ENCODE data around the gene GALNT6.

DNA sequence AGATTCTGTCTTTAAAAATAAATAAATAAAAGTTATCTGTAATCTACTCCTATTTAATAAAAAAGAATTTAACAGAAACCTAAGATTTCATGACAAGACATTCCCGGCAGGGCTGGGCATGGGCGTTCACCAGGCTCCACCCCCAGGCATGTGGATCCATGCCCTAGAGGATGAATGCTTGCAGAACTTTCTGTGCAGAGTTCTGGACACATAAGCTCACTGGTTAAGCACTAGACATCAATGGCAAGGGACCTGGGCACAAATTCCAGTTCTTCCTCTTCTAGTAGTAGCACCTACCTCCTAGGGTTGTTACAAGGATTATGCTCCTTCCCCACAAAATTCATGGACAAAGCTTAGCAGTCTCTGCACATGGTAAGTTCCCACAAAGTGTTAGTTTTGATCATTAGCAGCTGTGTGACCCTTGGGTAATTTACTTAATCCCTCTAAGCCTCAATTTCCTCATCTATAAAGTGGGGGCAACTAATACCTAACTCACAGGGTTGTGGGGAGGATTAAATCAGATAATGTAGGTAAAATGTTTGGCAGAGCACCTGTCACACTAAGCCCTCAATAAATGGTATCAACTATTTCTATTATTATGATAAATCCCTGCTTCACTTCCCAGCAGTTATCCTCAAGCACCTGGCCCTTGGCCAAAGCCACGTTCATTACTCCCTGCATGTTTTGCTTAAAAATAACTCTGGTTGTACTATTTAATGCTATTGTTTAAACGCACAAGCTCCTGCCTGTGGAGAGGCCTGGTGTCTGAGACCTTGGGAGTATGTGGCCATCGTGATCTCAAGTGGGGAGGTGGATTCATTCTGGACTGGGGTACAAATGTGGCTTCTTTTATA, 9.8 kb downstream of the GALNT6 start:
- TF ChIP-seq, protein P1, sequence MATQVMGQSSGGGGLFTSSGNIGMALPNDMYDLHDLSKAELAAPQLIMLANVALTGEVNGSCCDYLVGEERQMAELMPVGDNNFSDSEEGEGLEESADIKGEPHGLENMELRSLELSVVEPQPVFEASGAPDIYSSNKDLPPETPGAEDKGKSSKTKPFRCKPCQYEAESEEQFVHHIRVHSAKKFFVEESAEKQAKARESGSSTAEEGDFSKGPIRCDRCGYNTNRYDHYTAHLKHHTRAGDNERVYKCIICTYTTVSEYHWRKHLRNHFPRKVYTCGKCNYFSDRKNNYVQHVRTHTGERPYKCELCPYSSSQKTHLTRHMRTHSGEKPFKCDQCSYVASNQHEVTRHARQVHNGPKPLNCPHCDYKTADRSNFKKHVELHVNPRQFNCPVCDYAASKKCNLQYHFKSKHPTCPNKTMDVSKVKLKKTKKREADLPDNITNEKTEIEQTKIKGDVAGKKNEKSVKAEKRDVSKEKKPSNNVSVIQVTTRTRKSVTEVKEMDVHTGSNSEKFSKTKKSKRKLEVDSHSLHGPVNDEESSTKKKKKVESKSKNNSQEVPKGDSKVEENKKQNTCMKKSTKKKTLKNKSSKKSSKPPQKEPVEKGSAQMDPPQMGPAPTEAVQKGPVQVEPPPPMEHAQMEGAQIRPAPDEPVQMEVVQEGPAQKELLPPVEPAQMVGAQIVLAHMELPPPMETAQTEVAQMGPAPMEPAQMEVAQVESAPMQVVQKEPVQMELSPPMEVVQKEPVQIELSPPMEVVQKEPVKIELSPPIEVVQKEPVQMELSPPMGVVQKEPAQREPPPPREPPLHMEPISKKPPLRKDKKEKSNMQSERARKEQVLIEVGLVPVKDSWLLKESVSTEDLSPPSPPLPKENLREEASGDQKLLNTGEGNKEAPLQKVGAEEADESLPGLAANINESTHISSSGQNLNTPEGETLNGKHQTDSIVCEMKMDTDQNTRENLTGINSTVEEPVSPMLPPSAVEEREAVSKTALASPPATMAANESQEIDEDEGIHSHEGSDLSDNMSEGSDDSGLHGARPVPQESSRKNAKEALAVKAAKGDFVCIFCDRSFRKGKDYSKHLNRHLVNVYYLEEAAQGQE (IDR thresholded peaks at IDR 0.05; ENCODE audit: insufficient read depth in 1 of 2, low read depth in 2 of 2, low read length in 2 of 2), result no peak
- TF ChIP-seq POLR2AphosphoS5 (IDR thresholded peaks at IDR 0.05; ENCODE audit: low read depth, low read length) (no peak), TAF1 (IDR thresholded peaks at IDR 0.05; ENCODE audit: borderline replicate concordance, insufficient read depth, low read length) (no peak), SIN3A (IDR thresholded peaks at IDR 0.05; ENCODE audit: borderline replicate concordance, insufficient read depth, low read length) (no peak)
